ENCODE measurements around the gene GNG3.
"Not testable (repeated sequence)": the region's sequence is repeated elsewhere in the genome, so short reads cannot be mapped to it uniquely, and the experiment has no call there.

GRCh38 chr11:62730076-62730475 is 22.6 kb downstream of the GNG3 start:
- not testable (repeated sequence) for TF ChIP-seq CTCF (IDR thresholded peaks at IDR 0.05; ENCODE audit: insufficient read depth, low read length, poor library complexity, severe bottlenecking); EZH2phosphoT487 (conservative IDR thresholded peaks at IDR 0.05; ENCODE audit: low read length)

Data from SU-DHL-6 (cell line).